ENCODE data around the gene NDRG2.

NDRG2 gene

GRCh38 chr14:21024585-21025370, at the start of gene NDRG2:
TSS of gene NDRG2 (minus strand) at chr14:21025061. CDS start at chr14:21023315, 1,746 bp downstream.
- peak; percentile 84 for DNase-seq (ENCODE audit: low spot score)

GRCh38 chr14:21073921-21074320, 49.1 kb upstream of the NDRG2 start:
- DNase-seq (ENCODE audit: low spot score), result no peak

DNA sequence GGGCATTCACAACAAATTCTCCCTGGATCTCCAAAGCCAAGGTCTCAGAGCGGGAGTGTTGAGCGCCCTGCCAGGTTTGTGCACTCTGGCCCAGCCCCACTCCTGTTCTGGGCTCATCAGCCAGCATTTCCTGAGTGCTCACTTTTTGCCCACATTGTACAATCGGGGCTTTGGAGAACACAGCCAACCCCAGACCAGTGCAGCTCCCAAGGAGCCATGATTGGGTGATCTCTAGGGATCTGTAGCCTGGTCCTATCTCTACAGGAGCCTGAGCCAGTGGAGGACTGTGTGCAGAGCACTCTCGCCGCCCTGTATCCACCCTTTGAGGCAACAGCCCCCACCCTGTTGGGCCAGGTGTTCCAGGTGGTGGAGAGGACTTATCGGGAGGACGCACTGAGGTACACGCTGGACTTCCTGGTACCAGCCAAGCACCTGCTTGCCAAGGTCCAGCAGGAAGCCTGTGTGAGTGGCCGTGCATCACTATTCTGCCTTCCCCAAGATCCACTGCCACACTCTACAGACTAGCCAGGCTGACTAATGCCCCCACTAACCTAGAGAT, 48.0 kb upstream of the NDRG2 start:
- DNase-seq (ENCODE audit: low spot score), result peak; percentile 2

- peak; percentile 43 for DNase-seq (ENCODE audit: low spot score)
Measured at GRCh38 chr14:21072031-21072473, 47.2 kb upstream of the NDRG2 start.

DNA sequence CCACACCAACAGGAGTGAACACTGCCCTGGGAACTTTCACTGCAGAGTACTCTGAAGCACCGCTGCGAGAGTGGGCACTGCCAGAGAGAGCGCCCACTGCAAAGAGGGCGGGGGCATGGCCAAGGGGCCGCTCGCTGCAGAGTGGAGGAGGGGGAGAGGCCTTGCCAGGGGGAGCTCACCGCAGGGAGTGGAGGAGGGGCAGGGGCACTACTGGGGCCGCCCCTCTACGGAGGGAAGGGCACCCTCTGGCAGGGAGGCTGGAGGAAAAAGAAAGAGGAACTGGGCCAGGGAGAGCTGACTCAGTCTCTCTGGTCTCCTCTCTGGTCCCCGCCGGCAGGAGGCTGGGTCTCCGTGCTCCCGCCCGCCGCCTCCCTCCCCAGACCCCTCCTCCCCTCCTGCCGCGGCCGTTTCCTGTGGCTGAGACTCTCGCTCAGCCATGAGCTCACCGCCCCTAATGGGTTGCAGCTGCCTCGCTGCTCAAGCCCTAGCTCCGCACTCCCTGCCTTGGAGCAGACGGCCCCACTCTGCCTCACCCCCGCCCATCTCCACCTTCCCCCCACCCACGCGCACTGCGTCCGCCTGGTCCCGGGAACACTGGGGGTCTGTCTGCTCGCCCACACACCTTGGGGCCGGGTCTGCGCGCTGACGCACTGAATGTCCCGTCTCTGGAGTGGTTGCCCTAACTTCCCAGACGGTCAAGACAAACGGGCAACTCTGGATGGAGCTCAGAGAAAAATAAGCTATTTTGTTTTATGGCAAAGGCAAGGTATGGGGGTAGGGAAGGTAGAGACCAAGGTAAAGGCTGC, 46.6 kb upstream of the NDRG2 start:
- DNase-seq (ENCODE audit: low spot score), result peak; percentile 77

DNA sequence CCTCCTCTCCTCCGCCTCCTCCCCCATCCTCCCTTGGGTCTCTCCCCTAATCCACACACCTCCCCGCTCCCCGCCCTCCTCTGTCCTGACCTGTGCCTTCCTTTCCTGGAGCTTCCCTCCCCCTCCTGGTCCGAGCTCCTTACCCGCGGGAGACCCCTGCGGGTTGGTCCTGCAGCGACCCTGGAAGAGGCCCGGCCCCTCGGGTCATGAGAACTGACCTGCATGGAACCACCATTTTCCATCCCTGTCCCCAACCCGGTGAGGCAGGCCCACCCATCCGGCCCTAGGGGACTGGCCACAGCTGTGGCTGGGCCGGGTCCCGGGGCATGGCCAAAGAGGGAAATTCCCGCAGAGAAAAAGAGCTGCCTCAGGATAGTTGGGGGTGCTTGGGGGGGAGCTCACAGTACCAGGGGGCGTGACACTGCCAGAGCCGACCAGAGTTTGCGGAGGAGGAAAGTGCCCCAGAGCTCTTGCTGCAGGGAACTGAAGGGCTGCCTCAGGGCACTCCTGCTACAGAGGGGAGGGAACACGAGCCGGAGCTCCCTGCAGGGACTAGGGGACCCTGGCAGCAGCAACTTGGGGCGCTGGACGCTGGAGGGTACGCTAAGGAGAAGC, 45.9 kb upstream of the NDRG2 start:
- DNase-seq (ENCODE audit: low spot score), result peak; percentile 66

DNA sequence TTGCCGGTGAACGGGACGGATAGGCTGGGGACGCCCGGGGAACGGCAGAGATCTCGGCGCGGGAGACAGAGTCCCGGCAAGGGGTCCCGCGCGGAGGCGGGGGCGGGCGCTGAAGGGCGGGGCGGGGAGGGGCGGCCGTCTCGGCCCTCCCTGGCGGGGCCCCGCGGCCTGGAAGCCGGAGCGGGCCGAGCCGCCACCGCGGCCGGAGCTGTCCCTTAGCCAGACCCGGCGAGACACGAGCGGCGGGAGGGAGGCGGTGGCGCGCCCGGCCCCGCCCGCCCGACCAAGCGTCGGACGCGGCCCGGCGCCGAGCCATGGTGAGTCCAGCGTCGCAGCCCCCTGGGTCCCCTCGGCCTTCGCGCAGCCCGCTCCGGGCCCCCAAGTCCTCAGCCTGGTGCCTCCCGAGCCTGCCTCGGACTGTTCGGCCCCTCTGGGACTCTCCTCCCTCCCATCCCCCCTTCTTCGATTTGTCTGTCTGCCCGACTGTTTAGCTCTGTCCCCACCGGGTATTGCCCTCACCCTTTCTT, 45.3 kb upstream of the NDRG2 start, which contains the start of gene ARHGEF40:
TSS of gene ARHGEF40 (plus strand) at position 222 of the 527 bp plus-strand sequence. CDS start at position 315, 93 bp downstream.
- DNase-seq (ENCODE audit: low spot score), result peak; percentile 59

DNA sequence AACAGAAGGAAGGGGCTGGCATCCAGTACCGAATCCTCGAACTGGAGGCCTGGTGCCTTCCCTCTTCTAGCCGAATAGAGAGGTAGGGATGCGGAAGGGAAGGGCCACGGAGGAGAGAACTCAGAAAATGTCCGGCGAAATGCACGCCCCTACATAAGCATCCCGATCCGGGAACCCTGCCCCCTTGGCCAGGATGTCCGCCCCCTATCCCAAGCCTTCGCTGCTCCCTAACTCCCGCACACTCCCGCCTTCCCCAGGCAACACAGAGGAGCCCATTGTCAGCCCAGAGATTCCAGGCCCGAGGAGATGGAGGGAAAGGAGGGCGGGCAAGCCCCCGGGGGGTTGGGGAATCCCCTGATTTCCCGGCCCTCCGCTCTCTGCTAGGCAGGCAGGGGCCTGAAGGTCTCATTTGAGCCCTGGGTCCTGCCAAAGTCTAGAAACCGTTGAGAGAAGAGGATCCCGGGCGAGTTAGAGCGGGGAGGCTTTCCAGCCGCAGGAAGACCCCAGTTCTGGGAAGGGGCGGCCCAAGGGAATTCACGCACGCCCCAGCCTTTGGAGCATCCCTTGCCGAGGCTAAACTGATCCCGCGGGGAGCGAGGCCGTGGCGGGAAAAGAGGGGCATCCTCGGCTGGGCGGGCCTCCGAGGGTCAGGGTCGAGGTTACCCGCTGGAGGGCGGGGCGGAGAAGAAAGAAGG, 44.7 kb upstream of the NDRG2 start:
- DNase-seq (ENCODE audit: low spot score), result peak; percentile 56

- DNase-seq (ENCODE audit: low spot score), result peak; percentile 78
Measured at GRCh38 chr14:21068521-21069387, 43.9 kb upstream of the NDRG2 start.

- DNase-seq (ENCODE audit: low spot score), result peak; percentile 57
Measured at GRCh38 chr14:21066882-21067502, 42.1 kb upstream of the NDRG2 start.

DNA sequence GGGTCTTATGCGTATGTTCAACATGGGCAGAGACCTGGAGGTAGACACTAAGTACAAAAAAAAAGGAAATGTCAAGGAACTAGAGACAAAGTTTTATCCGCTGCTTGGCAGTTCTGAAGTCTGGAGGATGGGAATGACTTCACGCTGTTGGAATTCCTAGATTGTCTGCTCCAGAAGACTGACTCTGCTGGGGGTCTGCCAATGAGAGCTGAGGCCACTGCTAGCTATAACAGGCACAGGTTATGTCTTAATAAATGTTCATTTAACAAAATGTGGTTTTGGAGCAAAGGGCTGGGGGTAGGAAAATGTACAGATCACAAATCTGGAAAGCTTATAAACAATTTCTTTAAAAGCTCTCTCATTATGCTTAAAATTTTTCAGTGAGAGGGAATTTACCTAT, 38.6 kb upstream of the NDRG2 start:
- no peak for DNase-seq (ENCODE audit: low spot score)

- DNase-seq (ENCODE audit: low spot score), result no peak
Measured at GRCh38 chr14:21061347-21061668, 36.4 kb upstream of the NDRG2 start.

GRCh38 chr14:21060614-21061346, 35.9 kb upstream of the NDRG2 start:
- DNase-seq (ENCODE audit: low spot score), result no peak

- DNase-seq (ENCODE audit: low spot score), result no peak
Measured at GRCh38 chr14:21059842-21060613, 35.2 kb upstream of the NDRG2 start.

DNA sequence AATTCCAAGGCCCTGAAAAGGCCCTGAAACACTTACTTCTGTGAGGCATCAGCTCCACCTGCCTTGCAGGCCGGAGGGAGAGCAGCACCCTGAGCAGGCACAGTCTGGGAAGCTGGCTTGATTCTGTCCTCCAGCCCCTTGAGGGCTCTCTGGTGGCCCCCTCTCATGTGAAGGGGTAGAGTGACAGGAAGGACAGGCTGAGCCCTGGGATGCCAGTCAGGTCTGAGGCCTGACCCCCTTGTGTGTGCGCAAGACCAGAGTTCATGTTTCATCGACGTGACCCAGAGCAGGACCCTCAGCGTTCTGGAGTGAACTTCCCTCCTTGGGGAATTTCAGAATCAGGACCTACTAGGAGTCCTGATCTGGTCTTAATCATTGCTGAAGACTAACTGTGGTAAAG, 34.0 kb upstream of the NDRG2 start:
- DNase-seq (ENCODE audit: low spot score), result no peak

GRCh38 chr14:21057803-21058675, 33.2 kb upstream of the NDRG2 start, which contains the start of gene RNASE8:
TSS of gene RNASE8 (plus strand) at chr14:21057822. CDS start at chr14:21057893, 71 bp downstream.
- DNase-seq (ENCODE audit: low spot score), result no peak

GRCh38 chr14:21056520-21057163, 31.8 kb upstream of the NDRG2 start:
- DNase-seq (ENCODE audit: low spot score), result no peak
